WTC11 (cell line): ENCODE data around the gene SIX4. TPM values are rescaled to one million over a fixed set of nuclear protein-coding genes. Genes with fewer than 3 reads are reported as not detected.

Source experiments
- ATAC-seq: fragments of 200-7000 bp; cut with Tn5 transposase; 2 replicates; pipeline ENCODE4 v1.10.0; 2021; ENCODE audit warnings: mild to moderate bottlenecking, moderate library complexity
- CTCF ChIA-PET: fragments of 300-600 bp; sonication (Branson Sonifier 250); formaldehyde crosslinking; loops from one replicate; lab custom pipeline; 2021; ENCODE audit warnings: antibody characterized with exemption; lab: Charles Lee
- POLR2A ChIA-PET: fragments of 350-600 bp; sonication (Branson Sonifier 250); formaldehyde crosslinking; loops from one replicate; lab custom pipeline; 2021; ENCODE audit warnings: antibody characterized with exemption; lab: Charles Lee
- DNase-seq: peaks from one replicate; pipeline ENCODE4 v3.0.0; 2021; ENCODE audit warnings: low spot score
- H3K27ac Mint-ChIP-seq: 2 replicates; pipeline ENCODE4 v1.8.0; 2021; ENCODE audit warnings: mixed read lengths
- H3K27me3 Mint-ChIP-seq: 2 replicates; pipeline ENCODE4 v1.8.0; 2021; ENCODE audit warnings: low read depth, mild to moderate bottlenecking, moderate library complexity, mixed read lengths
- H3K36me3 Mint-ChIP-seq: 2 replicates; pipeline ENCODE4 v1.8.0; 2021; ENCODE audit warnings: mixed read lengths
- H3K4me1 Mint-ChIP-seq: 2 replicates; pipeline ENCODE4 v1.8.0; 2022; ENCODE audit warnings: mixed read lengths
- H3K4me3 Mint-ChIP-seq: 2 replicates; pipeline ENCODE4 v1.8.0; 2021; ENCODE audit warnings: mild to moderate bottlenecking, moderate library complexity, mixed read lengths
- H3K9me3 Mint-ChIP-seq: 2 replicates; pipeline ENCODE4 v1.8.0; 2021; ENCODE audit warnings: mixed read lengths
- ELF4 ChIP-seq: sonication (generic); formaldehyde crosslinking; IDR thresholded peaks from 2 replicates; pipeline ENCODE4 v1.8.1; 2022; ENCODE audit warnings: low read depth, mild to moderate bottlenecking, moderate library complexity, missing genetic modification reagents
- ESRRA ChIP-seq: sonication (generic); formaldehyde crosslinking; IDR thresholded peaks from 2 replicates; pipeline ENCODE4 v1.8.1; 2022; ENCODE audit warnings: mild to moderate bottlenecking, missing genetic modification reagents, borderline replicate concordance
- FOXK1 ChIP-seq: sonication (generic); formaldehyde crosslinking; IDR thresholded peaks from 2 replicates; pipeline ENCODE4 v1.8.0; 2022; ENCODE audit warnings: mild to moderate bottlenecking, moderate library complexity, missing genetic modification reagents
- GABPB1 ChIP-seq: sonication (generic); formaldehyde crosslinking; IDR thresholded peaks from 2 replicates; pipeline ENCODE4 v1.8.1; 2023; ENCODE audit warnings: mild to moderate bottlenecking, missing genetic modification reagents
- KAT7 ChIP-seq: sonication (generic); formaldehyde crosslinking; IDR thresholded peaks from 2 replicates; pipeline ENCODE4 v1.8.1; 2023; ENCODE audit warnings: missing genetic modification reagents, mild to moderate bottlenecking, borderline replicate concordance
- total RNA-seq: library from RNA; stranded (reverse); gene quantifications from 3 replicates; pipeline ENCODE4 v1.2.3, GENCODE V29; 2021
- TF ChIP-seq, protein P1 (sequence below): fragments of 250-450 bp; sonication (Bioruptor Pico); IDR thresholded peaks from 2 replicates; pipeline ENCODE4 v1.9.0; 2021; ENCODE audit warnings: mild to moderate bottlenecking
- TF ChIP-seq, protein P2 (sequence below): sonication (generic); formaldehyde crosslinking; IDR thresholded peaks from 2 replicates; pipeline ENCODE4 v1.8.0; 2022; ENCODE audit warnings: mild to moderate bottlenecking, missing genetic modification reagents
- TF ChIP-seq, protein P3 (sequence below): fragments of 250-450 bp; sonication (Bioruptor Pico); IDR thresholded peaks from 2 replicates; pipeline ENCODE4 v1.9.0; 2021; ENCODE audit warnings: mild to moderate bottlenecking
- TF ChIP-seq, protein P4 (sequence below): sonication (generic); formaldehyde crosslinking; IDR thresholded peaks from 2 replicates; pipeline ENCODE4 v1.8.0; 2023; ENCODE audit warnings: missing genetic modification reagents, mild to moderate bottlenecking, borderline replicate concordance
- TF ChIP-seq, protein P5 (sequence below): sonication (generic); formaldehyde crosslinking; IDR thresholded peaks from 2 replicates; pipeline ENCODE4 v1.8.1; 2023; ENCODE audit warnings: mild to moderate bottlenecking, missing genetic modification reagents, borderline replicate concordance
- TF ChIP-seq, protein P6 (sequence below): fragments of 250-450 bp; sonication (Bioruptor Pico); IDR thresholded peaks from 2 replicates; pipeline ENCODE4 v1.9.0; 2021; ENCODE audit warnings: mild to moderate bottlenecking, borderline replicate concordance

Gene SIX4
- total RNA-seq, 1 experiment from 2014 or later = 41.8 TPM

DNA sequence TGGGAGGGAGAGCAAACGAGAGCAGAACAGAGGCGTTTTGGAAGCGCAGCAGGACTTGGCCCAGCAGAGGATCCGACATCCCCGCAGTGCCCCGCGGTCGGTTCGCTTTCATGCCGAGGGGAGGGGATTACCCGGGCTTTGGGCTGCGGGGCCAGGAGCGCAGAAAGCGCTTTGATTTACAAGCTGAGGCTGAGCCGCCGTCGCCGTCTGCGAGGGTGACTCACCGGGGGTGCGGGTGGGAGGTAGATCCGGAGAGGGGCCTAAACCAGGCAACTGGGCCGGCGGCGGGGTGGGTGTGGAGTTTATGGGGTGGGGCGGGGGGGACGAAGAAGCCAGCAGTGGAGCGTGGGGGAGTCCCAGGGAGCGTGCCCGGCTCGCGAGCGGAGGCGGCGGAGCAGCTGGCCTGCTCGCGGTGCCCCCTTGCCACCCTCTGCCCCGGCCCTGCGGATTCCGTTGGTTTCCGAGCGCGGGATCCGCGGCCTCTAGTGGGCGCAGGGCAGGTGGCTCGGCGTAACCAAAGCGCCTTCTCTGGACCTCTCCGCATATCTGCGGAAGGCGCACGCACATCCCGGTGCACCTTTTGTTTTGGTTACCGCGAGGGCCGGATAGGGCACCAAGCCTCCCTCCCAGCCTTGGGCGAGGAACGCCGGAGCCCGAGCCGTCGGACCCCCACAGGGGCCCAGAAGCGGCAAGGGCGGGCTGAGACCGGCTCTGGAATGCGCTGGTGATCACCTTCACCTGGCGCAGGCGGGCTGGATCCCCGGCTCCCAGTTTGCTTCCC is 2.6 kb downstream of the SIX4 start (continued):
- TF ChIP-seq, protein P1, sequence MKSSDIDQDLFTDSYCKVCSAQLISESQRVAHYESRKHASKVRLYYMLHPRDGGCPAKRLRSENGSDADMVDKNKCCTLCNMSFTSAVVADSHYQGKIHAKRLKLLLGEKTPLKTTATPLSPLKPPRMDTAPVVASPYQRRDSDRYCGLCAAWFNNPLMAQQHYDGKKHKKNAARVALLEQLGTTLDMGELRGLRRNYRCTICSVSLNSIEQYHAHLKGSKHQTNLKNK (CRISPR knock-in tag) = no peak
- no peak for TF ChIP-seq KAT7 (CRISPR knock-in tag)

DNA sequence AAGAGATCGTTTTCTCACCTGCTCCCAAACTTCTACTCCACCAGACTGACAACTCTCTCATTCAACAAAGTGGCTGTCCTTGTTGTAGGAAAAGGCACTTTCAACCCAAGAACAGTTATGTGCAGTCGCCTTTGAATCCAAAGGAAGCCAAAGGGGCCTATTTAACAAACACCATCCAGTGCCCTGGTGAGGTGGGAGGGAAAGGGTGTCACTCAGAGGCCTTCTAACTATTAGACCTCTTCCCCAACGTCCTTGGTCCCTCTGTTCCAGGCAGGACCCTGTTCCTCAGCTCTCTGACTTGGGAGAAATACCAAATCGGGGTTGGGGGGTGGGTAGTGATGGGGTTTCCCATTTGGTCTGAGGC is 3.2 kb downstream of the SIX4 start:
- Mint-ChIP-seq H3K9me3 (no peaks in the 10 kb centered on the region), H3K4me3 (peak overlapping the region; percentile 96), H3K36me3 (peaks cover 30% of the 10 kb centered on the region), H3K27ac (no peak overlapping the region), H3K4me1 (peaks cover 34% of the 10 kb centered on the region), H3K27me3 (no peaks in the 10 kb centered on the region)
- ChIA-PET POLR2A (interaction anchor here (0.6 to 0.7 kb wide), 2 partner anchors 70 to 72 kb away, joined by 3 to 5 read pairs; partner anchors contain the start of gene SIX1), CTCF (no interaction called here)
- DNase-seq = no peak
- no peak for TF ChIP-seq GABPB1 (CRISPR knock-in tag)
- TF ChIP-seq, protein P2, sequence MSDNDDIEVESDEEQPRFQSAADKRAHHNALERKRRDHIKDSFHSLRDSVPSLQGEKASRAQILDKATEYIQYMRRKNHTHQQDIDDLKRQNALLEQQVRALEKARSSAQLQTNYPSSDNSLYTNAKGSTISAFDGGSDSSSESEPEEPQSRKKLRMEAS (CRISPR knock-in tag) = 0 out of 2 replicates have a peak, but pooled peaks have one; percentile 10
- no peak for ATAC-seq

DNA sequence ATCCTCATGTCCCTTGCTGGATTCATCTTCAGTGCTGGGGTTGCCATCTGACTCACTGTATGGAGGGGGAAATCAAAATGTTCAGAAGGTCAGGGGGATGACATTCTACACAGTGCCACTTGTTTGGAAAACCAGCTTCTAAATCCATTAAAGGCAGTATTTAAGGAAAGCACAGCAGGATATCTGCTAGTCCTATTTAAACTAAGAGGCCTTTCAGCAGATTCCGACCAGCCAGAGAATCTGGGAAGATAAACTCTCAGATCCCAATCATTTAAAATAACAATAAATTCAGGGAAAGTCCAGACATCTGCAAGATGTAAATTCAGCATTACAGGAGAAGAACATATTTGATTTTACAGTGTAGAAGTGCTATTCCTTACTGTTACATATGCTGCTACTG is 3.8 kb downstream of the SIX4 start:
- no peaks in the 10 kb centered on the region for H3K9me3 Mint-ChIP-seq
- TF ChIP-seq, protein P3, sequence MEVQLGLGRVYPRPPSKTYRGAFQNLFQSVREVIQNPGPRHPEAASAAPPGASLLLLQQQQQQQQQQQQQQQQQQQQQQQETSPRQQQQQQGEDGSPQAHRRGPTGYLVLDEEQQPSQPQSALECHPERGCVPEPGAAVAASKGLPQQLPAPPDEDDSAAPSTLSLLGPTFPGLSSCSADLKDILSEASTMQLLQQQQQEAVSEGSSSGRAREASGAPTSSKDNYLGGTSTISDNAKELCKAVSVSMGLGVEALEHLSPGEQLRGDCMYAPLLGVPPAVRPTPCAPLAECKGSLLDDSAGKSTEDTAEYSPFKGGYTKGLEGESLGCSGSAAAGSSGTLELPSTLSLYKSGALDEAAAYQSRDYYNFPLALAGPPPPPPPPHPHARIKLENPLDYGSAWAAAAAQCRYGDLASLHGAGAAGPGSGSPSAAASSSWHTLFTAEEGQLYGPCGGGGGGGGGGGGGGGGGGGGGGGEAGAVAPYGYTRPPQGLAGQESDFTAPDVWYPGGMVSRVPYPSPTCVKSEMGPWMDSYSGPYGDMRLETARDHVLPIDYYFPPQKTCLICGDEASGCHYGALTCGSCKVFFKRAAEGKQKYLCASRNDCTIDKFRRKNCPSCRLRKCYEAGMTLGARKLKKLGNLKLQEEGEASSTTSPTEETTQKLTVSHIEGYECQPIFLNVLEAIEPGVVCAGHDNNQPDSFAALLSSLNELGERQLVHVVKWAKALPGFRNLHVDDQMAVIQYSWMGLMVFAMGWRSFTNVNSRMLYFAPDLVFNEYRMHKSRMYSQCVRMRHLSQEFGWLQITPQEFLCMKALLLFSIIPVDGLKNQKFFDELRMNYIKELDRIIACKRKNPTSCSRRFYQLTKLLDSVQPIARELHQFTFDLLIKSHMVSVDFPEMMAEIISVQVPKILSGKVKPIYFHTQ = no peak
- no peak for TF ChIP-seq FOXK1 (CRISPR knock-in tag)
- TF ChIP-seq ELF4 = no peak
- TF ChIP-seq, protein P4, sequence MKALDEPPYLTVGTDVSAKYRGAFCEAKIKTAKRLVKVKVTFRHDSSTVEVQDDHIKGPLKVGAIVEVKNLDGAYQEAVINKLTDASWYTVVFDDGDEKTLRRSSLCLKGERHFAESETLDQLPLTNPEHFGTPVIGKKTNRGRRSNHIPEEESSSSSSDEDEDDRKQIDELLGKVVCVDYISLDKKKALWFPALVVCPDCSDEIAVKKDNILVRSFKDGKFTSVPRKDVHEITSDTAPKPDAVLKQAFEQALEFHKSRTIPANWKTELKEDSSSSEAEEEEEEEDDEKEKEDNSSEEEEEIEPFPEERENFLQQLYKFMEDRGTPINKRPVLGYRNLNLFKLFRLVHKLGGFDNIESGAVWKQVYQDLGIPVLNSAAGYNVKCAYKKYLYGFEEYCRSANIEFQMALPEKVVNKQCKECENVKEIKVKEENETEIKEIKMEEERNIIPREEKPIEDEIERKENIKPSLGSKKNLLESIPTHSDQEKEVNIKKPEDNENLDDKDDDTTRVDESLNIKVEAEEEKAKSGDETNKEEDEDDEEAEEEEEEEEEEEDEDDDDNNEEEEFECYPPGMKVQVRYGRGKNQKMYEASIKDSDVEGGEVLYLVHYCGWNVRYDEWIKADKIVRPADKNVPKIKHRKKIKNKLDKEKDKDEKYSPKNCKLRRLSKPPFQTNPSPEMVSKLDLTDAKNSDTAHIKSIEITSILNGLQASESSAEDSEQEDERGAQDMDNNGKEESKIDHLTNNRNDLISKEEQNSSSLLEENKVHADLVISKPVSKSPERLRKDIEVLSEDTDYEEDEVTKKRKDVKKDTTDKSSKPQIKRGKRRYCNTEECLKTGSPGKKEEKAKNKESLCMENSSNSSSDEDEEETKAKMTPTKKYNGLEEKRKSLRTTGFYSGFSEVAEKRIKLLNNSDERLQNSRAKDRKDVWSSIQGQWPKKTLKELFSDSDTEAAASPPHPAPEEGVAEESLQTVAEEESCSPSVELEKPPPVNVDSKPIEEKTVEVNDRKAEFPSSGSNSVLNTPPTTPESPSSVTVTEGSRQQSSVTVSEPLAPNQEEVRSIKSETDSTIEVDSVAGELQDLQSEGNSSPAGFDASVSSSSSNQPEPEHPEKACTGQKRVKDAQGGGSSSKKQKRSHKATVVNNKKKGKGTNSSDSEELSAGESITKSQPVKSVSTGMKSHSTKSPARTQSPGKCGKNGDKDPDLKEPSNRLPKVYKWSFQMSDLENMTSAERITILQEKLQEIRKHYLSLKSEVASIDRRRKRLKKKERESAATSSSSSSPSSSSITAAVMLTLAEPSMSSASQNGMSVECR (CRISPR knock-in tag) = no peak
- TF ChIP-seq, protein P5, sequence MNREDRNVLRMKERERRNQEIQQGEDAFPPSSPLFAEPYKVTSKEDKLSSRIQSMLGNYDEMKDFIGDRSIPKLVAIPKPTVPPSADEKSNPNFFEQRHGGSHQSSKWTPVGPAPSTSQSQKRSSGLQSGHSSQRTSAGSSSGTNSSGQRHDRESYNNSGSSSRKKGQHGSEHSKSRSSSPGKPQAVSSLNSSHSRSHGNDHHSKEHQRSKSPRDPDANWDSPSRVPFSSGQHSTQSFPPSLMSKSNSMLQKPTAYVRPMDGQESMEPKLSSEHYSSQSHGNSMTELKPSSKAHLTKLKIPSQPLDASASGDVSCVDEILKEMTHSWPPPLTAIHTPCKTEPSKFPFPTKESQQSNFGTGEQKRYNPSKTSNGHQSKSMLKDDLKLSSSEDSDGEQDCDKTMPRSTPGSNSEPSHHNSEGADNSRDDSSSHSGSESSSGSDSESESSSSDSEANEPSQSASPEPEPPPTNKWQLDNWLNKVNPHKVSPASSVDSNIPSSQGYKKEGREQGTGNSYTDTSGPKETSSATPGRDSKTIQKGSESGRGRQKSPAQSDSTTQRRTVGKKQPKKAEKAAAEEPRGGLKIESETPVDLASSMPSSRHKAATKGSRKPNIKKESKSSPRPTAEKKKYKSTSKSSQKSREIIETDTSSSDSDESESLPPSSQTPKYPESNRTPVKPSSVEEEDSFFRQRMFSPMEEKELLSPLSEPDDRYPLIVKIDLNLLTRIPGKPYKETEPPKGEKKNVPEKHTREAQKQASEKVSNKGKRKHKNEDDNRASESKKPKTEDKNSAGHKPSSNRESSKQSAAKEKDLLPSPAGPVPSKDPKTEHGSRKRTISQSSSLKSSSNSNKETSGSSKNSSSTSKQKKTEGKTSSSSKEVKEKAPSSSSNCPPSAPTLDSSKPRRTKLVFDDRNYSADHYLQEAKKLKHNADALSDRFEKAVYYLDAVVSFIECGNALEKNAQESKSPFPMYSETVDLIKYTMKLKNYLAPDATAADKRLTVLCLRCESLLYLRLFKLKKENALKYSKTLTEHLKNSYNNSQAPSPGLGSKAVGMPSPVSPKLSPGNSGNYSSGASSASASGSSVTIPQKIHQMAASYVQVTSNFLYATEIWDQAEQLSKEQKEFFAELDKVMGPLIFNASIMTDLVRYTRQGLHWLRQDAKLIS = no peak
- TF ChIP-seq, protein P6, sequence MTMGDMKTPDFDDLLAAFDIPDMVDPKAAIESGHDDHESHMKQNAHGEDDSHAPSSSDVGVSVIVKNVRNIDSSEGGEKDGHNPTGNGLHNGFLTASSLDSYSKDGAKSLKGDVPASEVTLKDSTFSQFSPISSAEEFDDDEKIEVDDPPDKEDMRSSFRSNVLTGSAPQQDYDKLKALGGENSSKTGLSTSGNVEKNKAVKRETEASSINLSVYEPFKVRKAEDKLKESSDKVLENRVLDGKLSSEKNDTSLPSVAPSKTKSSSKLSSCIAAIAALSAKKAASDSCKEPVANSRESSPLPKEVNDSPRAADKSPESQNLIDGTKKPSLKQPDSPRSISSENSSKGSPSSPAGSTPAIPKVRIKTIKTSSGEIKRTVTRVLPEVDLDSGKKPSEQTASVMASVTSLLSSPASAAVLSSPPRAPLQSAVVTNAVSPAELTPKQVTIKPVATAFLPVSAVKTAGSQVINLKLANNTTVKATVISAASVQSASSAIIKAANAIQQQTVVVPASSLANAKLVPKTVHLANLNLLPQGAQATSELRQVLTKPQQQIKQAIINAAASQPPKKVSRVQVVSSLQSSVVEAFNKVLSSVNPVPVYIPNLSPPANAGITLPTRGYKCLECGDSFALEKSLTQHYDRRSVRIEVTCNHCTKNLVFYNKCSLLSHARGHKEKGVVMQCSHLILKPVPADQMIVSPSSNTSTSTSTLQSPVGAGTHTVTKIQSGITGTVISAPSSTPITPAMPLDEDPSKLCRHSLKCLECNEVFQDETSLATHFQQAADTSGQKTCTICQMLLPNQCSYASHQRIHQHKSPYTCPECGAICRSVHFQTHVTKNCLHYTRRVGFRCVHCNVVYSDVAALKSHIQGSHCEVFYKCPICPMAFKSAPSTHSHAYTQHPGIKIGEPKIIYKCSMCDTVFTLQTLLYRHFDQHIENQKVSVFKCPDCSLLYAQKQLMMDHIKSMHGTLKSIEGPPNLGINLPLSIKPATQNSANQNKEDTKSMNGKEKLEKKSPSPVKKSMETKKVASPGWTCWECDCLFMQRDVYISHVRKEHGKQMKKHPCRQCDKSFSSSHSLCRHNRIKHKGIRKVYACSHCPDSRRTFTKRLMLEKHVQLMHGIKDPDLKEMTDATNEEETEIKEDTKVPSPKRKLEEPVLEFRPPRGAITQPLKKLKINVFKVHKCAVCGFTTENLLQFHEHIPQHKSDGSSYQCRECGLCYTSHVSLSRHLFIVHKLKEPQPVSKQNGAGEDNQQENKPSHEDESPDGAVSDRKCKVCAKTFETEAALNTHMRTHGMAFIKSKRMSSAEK (CRISPR knock-in tag) = no peak
- no peak for TF ChIP-seq ESRRA (CRISPR knock-in tag)

More for the DNA sequence above, 3.8 kb downstream of the SIX4 start:
- ChIA-PET CTCF (no interaction called here), POLR2A (interaction anchor here (0.6 kb wide), 1 partner anchor 71 kb away, joined by 3 read pairs; no protein-coding TSS in a partner anchor)
- Mint-ChIP-seq H3K4me1 (peaks cover 31% of the 10 kb centered on the region), H3K27ac (no peak overlapping the region), H3K27me3 (no peaks in the 10 kb centered on the region), H3K4me3 (peak overlapping the region; percentile 96), H3K36me3 (peaks cover 34% of the 10 kb centered on the region)
- no peak for ATAC-seq
- no peak for DNase-seq
